H1 (cell line): ENCODE data around the gene LYRM7. TPM values are rescaled to one million over a fixed set of nuclear protein-coding genes. Genes with fewer than 3 reads are reported as not detected.

ENCODE experiments used
- EP300 ChIP-seq, 2 experiments: IDR thresholded peaks; 1 replicate in 1 of 2; 2 replicates in 1 of 2; pipeline ENCODE4 v1.6.1; 2011 to 2012; ENCODE audit warnings: low read depth in 2 of 2, low read length in 2 of 2, mild to moderate bottlenecking in 2 of 2, borderline replicate concordance in 1 of 2, inconsistent platforms in 1 of 2, moderate library complexity in 1 of 2
- polyA plus RNA-seq, 7 experiments: library from polyadenylated mRNA; depleted of rRNA in 3 of 7; stranded (reverse) in 5 of 7; unstranded in 2 of 7; fragments of >200 nt in 5 of 7; fragments of 200-250 nt in 2 of 7; gene quantifications; 1 replicate in 5 of 7; 2 replicates in 1 of 7; 4 replicates in 1 of 7; pipeline versions ENCODE4 v1.2.1 to v1.2.3, GENCODE V29; 2011 to 2013; ENCODE audit warnings: missing spikeins in 2 of 7, mixed read lengths in 2 of 7
- total RNA-seq: library from RNA; stranded (reverse); fragmentation: NEBNext Ultra II Directional; extraction: Animal tissue kit (Norgen Biotek cat#: 25700); gene quantifications from 2 replicates; pipeline ENCODE4 v1.2.1, GENCODE V29; 2021

The LYRM7 gene
- total and polyA plus RNA-seq, 2 of the 8 experiments (the other 6 are each of a cell fraction or from before 2014, with no cell fraction given), result 1.9 to 12.6 TPM

DNA sequence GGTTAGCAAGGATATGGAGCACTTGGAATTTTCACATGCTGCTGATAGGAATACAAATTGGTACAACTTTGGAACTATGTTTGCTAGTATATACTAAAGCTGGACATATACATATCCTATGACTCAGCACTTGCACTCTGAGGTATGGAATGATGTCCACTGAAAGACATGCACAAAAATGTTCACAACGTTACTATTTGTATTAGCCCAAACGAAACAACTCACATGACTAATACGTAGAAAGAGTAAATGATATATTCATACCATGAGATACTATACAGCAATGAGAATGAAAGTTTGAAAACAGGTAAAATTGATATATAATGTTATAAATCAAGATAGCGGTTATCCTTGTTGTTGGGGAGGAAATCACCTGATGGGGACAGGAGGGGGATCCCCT is 47.6 kb downstream of the LYRM7 start (continued):
- TF ChIP-seq EP300 (IDR thresholded peaks at IDR 0.05; ENCODE audit: borderline replicate concordance in 1 of 2, low read depth in 2 of 2, low read length in 2 of 2), result no peak
